DMS53 treated with DMSO at 0.1 percent for 48 hours (cell line): ENCODE data around the gene DNAJC5.
"Not testable (repeated sequence)": the region's sequence is repeated elsewhere in the genome, so short reads cannot be mapped to it uniquely, and the experiment has no call there.

Experiments used
- DNase-seq: peaks from one replicate; lab custom pipeline; 2025; ENCODE audit not compliant: unreplicated experiment; lab: John Stamatoyannopoulos, UW

DNAJC5 gene

GRCh38 chr20:63903796-63904561 is 9.1 kb downstream of the DNAJC5 start:
- no peak for DNase-seq

GRCh38 chr20:63908008-63908682 is 13.2 kb downstream of the DNAJC5 start:
- DNase-seq: no peak

GRCh38 chr20:63911176-63911575 is 16.2 kb downstream of the DNAJC5 start:
- no peak for DNase-seq

GRCh38 chr20:63913768-63914167 is 18.8 kb downstream of the DNAJC5 start:
- DNase-seq: no peak

- no peak for DNase-seq
Measured at GRCh38 chr20:63915471-63915870, 20.5 kb downstream of the DNAJC5 start.

- not testable (repeated sequence) for DNase-seq
Measured at GRCh38 chr20:63916371-63916939, 21.5 kb downstream of the DNAJC5 start.

GRCh38 chr20:63917811-63918210 is 22.9 kb downstream of the DNAJC5 start:
- no peak for DNase-seq

- DNase-seq: no peak
Measured at GRCh38 chr20:63919130-63919529, 24.2 kb downstream of the DNAJC5 start.

GRCh38 chr20:63920226-63920625 is 25.3 kb downstream of the DNAJC5 start:
- no peak for DNase-seq

GRCh38 chr20:63923651-63924050 is 28.7 kb downstream of the DNAJC5 start:
- DNase-seq: no peak

GRCh38 chr20:63924241-63924640 is 29.3 kb downstream of the DNAJC5 start:
- DNase-seq: no peak

- DNase-seq: no peak
Measured at GRCh38 chr20:63926298-63926697, 31.4 kb downstream of the DNAJC5 start.

GRCh38 chr20:63929071-63929470 is 34.1 kb downstream of the DNAJC5 start:
- no peak for DNase-seq

GRCh38 chr20:63929473-63929883 is 34.6 kb downstream of the DNAJC5 start:
- DNase-seq: not testable (repeated sequence)

GRCh38 chr20:63930971-63931553 is 36.1 kb downstream of the DNAJC5 start:
- DNase-seq: no peak

- DNase-seq: no peak
Measured at GRCh38 chr20:63931735-63932134, 36.8 kb downstream of the DNAJC5 start.

GRCh38 chr20:63932606-63933160 is 37.8 kb downstream of the DNAJC5 start:
- DNase-seq: no peak

- no peak for DNase-seq
Measured at GRCh38 chr20:63933646-63934045, 38.7 kb downstream of the DNAJC5 start.

- no peak for DNase-seq
Measured at GRCh38 chr20:63934271-63935068, 39.5 kb downstream of the DNAJC5 start.

- DNase-seq: no peak
Measured at GRCh38 chr20:63935447-63935846, 40.5 kb downstream of the DNAJC5 start.

- DNase-seq: no peak
Measured at GRCh38 chr20:63937596-63937995, 42.7 kb downstream of the DNAJC5 start.
